Measurements from ENCODE around the gene TBX4.

- TF ChIP-seq ZNF8 (CRISPR knock-in tag; IDR thresholded peaks at IDR 0.05) (no peak), GLIS3 (CRISPR knock-in tag; IDR thresholded peaks at IDR 0.05) (no peak), SNAI2 (CRISPR knock-in tag; IDR thresholded peaks at IDR 0.05) (no peak), PATZ1 (CRISPR knock-in tag; IDR thresholded peaks at IDR 0.05; ENCODE audit: borderline replicate concordance) (no peak), ZFP3 (CRISPR knock-in tag; IDR thresholded peaks at IDR 0.05) (no peak), ISL1 (CRISPR knock-in tag; IDR thresholded peaks at IDR 0.05) (no peak), CREB5 (CRISPR knock-in tag; IDR thresholded peaks at IDR 0.05; ENCODE audit: low read depth) (no peak), PPARA (CRISPR knock-in tag; IDR thresholded peaks at IDR 0.05; ENCODE audit: borderline replicate concordance) (no peak)
- TF ChIP-seq, protein P1, sequence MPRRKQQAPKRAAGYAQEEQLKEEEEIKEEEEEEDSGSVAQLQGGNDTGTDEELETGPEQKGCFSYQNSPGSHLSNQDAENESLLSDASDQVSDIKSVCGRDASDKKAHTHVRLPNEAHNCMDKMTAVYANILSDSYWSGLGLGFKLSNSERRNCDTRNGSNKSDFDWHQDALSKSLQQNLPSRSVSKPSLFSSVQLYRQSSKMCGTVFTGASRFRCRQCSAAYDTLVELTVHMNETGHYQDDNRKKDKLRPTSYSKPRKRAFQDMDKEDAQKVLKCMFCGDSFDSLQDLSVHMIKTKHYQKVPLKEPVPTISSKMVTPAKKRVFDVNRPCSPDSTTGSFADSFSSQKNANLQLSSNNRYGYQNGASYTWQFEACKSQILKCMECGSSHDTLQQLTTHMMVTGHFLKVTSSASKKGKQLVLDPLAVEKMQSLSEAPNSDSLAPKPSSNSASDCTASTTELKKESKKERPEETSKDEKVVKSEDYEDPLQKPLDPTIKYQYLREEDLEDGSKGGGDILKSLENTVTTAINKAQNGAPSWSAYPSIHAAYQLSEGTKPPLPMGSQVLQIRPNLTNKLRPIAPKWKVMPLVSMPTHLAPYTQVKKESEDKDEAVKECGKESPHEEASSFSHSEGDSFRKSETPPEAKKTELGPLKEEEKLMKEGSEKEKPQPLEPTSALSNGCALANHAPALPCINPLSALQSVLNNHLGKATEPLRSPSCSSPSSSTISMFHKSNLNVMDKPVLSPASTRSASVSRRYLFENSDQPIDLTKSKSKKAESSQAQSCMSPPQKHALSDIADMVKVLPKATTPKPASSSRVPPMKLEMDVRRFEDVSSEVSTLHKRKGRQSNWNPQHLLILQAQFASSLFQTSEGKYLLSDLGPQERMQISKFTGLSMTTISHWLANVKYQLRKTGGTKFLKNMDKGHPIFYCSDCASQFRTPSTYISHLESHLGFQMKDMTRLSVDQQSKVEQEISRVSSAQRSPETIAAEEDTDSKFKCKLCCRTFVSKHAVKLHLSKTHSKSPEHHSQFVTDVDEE (CRISPR knock-in tag; IDR thresholded peaks at IDR 0.05) = no peak
Measured at GRCh38 chr17:61462719-61463315, 10.6 kb downstream of the TBX4 start.
